Endothelial cell of umbilical vein (primary cell): ENCODE results near the gene ZCWPW2. TPM values are rescaled to one million over a fixed set of nuclear protein-coding genes. Genes with fewer than 3 reads are reported as not detected.

Experiments
- BruUV-seq: library from RNA; stranded (reverse); fragments of 400-500 nt; replicated peaks from 2 replicates; lab custom pipeline; 2021; lab: Mats Ljungman, UMichigan
- CTCF ChIA-PET: fragments of 300-600, 350-600 bp; sonication (Branson Sonifier 250); formaldehyde crosslinking; loops from one replicate; lab custom pipeline; 2021; ENCODE audit warnings: antibody characterized with exemption, inconsistent platforms; lab: Charles Lee
- POLR2A ChIA-PET: fragments of 300-600, 350-600 bp; sonication (Branson Sonifier 250); formaldehyde crosslinking; loops from one replicate; lab custom pipeline; 2021; ENCODE audit warnings: antibody characterized with exemption, inconsistent platforms; lab: Charles Lee
- DNase-seq: peaks from one replicate; pipeline ENCODE4 v3.0.0-alpha.2; 2011; ENCODE audit warnings: low read depth, low spot score
- FAIRE-seq: peaks from 2 replicates; lab custom pipeline; 2011; peaks lifted over from hg19 to GRCh38; lab: Jason Lieb, UNC
- H2AFZ ChIP-seq: 2 replicates; pipeline ENCODE4 v1.6.0; 2012; ENCODE audit warnings: low read depth, low read length, control low read depth, inconsistent platforms
- H3K27ac ChIP-seq: 2 replicates; pipeline ENCODE4 v1.5.1; 2011; ENCODE audit warnings: low read depth, mild to moderate bottlenecking, control low read depth, low read length, moderate library complexity; ENCODE audit not compliant: insufficient read depth
- H3K27me3 ChIP-seq, 2 experiments: 2 replicates each; pipeline versions ENCODE4 v1.6.0 to v1.6.1; 2011; ENCODE audit warnings: low read length in 2 of 2, mixed read lengths in 1 of 2; ENCODE audit not compliant: control insufficient read depth in 2 of 2, insufficient read depth in 2 of 2
- H3K36me3 ChIP-seq, 2 experiments: 2 replicates in 1 of 2; 3 replicates in 1 of 2; pipeline ENCODE4 v1.5.1; 2011; ENCODE audit warnings: low read length in 2 of 2, mild to moderate bottlenecking in 1 of 2, moderate library complexity in 1 of 2; ENCODE audit not compliant: control insufficient read depth in 2 of 2, insufficient read depth in 2 of 2; ENCODE audit errors: extremely low read depth in 1 of 2
- H3K4me1 ChIP-seq: 3 replicates; pipeline ENCODE4 v1.5.1; 2011; ENCODE audit warnings: mild to moderate bottlenecking, low read length; ENCODE audit not compliant: control insufficient read depth, insufficient read depth; ENCODE audit errors: extremely low read depth
- H3K4me2 ChIP-seq: 2 replicates; pipeline ENCODE4 v1.6.1; 2011; ENCODE audit warnings: low read length, control low read depth, mixed read lengths; ENCODE audit not compliant: insufficient read depth
- H3K4me3 ChIP-seq, 3 experiments: fragments of 200-600 bp in 1 of 3; sonication (generic), shearing (Covaris generic) in 1 of 3; replicated peaks in 1 of 3; 2 replicates each; pipeline ENCODE4 v1.5.1; 2011 to 2016; ENCODE audit warnings: control low read depth in 3 of 3, low read length in 3 of 3, mild to moderate bottlenecking in 2 of 3, inconsistent platforms in 1 of 3, low read depth in 1 of 3, moderate library complexity in 1 of 3; ENCODE audit not compliant: insufficient read depth in 1 of 3
- H3K79me2 ChIP-seq: 2 replicates; pipeline ENCODE4 v1.6.0; 2012; ENCODE audit warnings: low read length, inconsistent platforms; ENCODE audit not compliant: control insufficient read depth, insufficient read depth
- H3K9ac ChIP-seq: replicated peaks from 2 replicates; pipeline ENCODE3; 2011; ENCODE audit warnings: low read length, control low read depth; ENCODE audit not compliant: insufficient read depth; ENCODE audit errors: extremely low read depth
- H3K9me1 ChIP-seq: replicated peaks from 3 replicates; pipeline ENCODE4 v1.6.0; 2011; ENCODE audit warnings: mild to moderate bottlenecking, low read length; ENCODE audit not compliant: control insufficient read depth, insufficient read depth; ENCODE audit errors: extremely low read depth
- H3K9me3 ChIP-seq: replicated peaks from 2 replicates; pipeline ENCODE4 v1.5.1; 2012; ENCODE audit warnings: low read length, inconsistent platforms; ENCODE audit not compliant: control insufficient read depth, insufficient read depth
- H4K20me1 ChIP-seq: replicated peaks from 2 replicates; pipeline ENCODE3; 2011; ENCODE audit warnings: mild to moderate bottlenecking, low read length; ENCODE audit not compliant: control insufficient read depth, insufficient read depth; ENCODE audit errors: extremely low read depth
- EZH2 ChIP-seq: IDR thresholded peaks from 2 replicates; pipeline ENCODE4 v1.6.1; 2012; ENCODE audit warnings: borderline replicate concordance, low read depth, mild to moderate bottlenecking, moderate library complexity, low read length, inconsistent platforms; ENCODE audit not compliant: severe bottlenecking
- FOS ChIP-seq: IDR thresholded peaks from 2 replicates; pipeline ENCODE4 v1.6.1; 2011; ENCODE audit warnings: mild to moderate bottlenecking, low read length, moderate library complexity, borderline replicate concordance; ENCODE audit not compliant: insufficient read depth
- GATA2 ChIP-seq: IDR thresholded peaks from 2 replicates; pipeline ENCODE4 v1.7.0; 2011; ENCODE audit warnings: low read depth, mild to moderate bottlenecking, moderate library complexity, mixed read lengths, low read length; ENCODE audit not compliant: insufficient read length, insufficient read depth
- JUN ChIP-seq: IDR thresholded peaks from 2 replicates; pipeline ENCODE4 v1.6.1; 2011; ENCODE audit warnings: borderline replicate concordance, low read depth; ENCODE audit not compliant: insufficient read length, insufficient read depth
- MYC ChIP-seq: IDR thresholded peaks from one replicate; pipeline ENCODE4 v1.6.1; 2011; ENCODE audit warnings: mild to moderate bottlenecking, low read depth, low read length
- POLR2A ChIP-seq: IDR thresholded peaks from 2 replicates; pipeline ENCODE4 v1.6.1; 2012; ENCODE audit warnings: low read depth, mild to moderate bottlenecking, control low read depth, low read length
- POLR2AphosphoS5 ChIP-seq: IDR thresholded peaks from 2 replicates; pipeline ENCODE4 v1.6.1; 2012; ENCODE audit warnings: low read depth, mild to moderate bottlenecking, control low read depth, low read length, moderate library complexity; ENCODE audit not compliant: insufficient read depth
- dilution Hi-C: fragments of 300-500 bp; cut with MboI; formaldehyde crosslinking; loops from one replicate; pipeline ENCODE4 v1.15.0; 2019; ENCODE audit warnings: low sequenced_read_pairs; ENCODE audit not compliant: extremely low pct_ligation_motif_present
- intact Hi-C: fragments of 100-400 bp; cut with micrococcal nuclease; formaldehyde crosslinking; loops from one replicate; pipeline ENCODE4 v1.10.0; 2022
- polyA plus RNA-seq, 4 experiments: library from polyadenylated mRNA; depleted of rRNA in 3 of 4; stranded (reverse) in 3 of 4; unstranded in 1 of 4; fragments of >200 nt; gene quantifications; 2 replicates each; pipeline versions ENCODE4 v1.2.1 to v1.2.3, GENCODE V29; 2011 to 2012; ENCODE audit warnings: missing spikeins in 1 of 4
- total RNA-seq: library from RNA; stranded (reverse); gene quantifications from 2 replicates; pipeline ENCODE4 v1.2.3, GENCODE V29; 2021
- TF ChIP-seq, protein P1 (sequence below), 2 donors: IDR thresholded peaks; 1 replicate in 1 of 2; 2 replicates in 1 of 2; pipeline ENCODE4 v1.5.1; 2011; ENCODE audit warnings: low read length in 2 of 2, mild to moderate bottlenecking in 2 of 2, moderate library complexity in 2 of 2, control low read depth in 1 of 2, inconsistent platforms in 1 of 2, low read depth in 1 of 2; ENCODE audit not compliant: insufficient read depth in 1 of 2; ENCODE audit errors: extremely low read depth in 1 of 2
- TF ChIP-seq, protein P2 (sequence below): IDR thresholded peaks from 2 replicates; pipeline ENCODE4 v1.6.1; 2011; ENCODE audit not compliant: insufficient read depth, insufficient read length

The ZCWPW2 gene
- total and polyA plus RNA-seq, 2 donors (not counting 3 experiments of a cell fraction or from before 2014, with no cell fraction given): 0.04 to 0.40 TPM

DNA sequence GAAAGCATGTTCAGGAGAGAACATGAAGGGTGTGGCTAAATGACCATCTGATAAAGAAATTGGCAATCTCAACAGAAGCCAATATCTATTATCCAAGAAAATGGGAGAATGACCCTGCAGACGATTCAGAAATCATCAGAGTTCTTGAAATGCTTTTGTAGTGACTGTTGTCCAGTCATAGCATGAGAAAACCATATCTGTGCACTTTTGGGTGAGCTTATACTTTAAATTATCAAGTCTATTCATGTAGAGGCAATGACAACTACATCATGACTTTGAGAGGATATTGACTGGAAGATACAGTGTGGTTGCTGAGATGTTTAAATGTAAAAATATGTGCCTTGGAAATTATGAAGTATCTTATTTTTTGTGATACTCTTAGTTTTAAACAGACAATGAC, 57.7 kb downstream of the ZCWPW2 start:
- Histone ChIP-seq H3K4me1 (no peaks in the 10 kb centered on the region), H3K4me3 (no peak overlapping the region), H3K4me2 (no peak overlapping the region), H3K27ac (no peak overlapping the region), H3K9me3 (no peaks in the 10 kb centered on the region), H3K36me3 (no peaks in the 10 kb centered on the region), H3K79me2 (no peaks in the 10 kb centered on the region), H2AFZ (no peak overlapping the region), H3K9ac (no peak overlapping the region), H3K9me1 (no peaks in the 10 kb centered on the region), H3K27me3 (no peaks in the 10 kb centered on the region), H4K20me1 (no peaks in the 10 kb centered on the region)
- intact Hi-C loops (no loop called here), dilution Hi-C loops (no loop called here)
- DNase-seq (no peak), FAIRE-seq (no peak)
- POLR2A ChIA-PET: no interaction called here
- TF ChIP-seq POLR2AphosphoS5 (no peak), JUN (no peak), MYC (no peak), FOS (no peak)
- TF ChIP-seq, protein P1, sequence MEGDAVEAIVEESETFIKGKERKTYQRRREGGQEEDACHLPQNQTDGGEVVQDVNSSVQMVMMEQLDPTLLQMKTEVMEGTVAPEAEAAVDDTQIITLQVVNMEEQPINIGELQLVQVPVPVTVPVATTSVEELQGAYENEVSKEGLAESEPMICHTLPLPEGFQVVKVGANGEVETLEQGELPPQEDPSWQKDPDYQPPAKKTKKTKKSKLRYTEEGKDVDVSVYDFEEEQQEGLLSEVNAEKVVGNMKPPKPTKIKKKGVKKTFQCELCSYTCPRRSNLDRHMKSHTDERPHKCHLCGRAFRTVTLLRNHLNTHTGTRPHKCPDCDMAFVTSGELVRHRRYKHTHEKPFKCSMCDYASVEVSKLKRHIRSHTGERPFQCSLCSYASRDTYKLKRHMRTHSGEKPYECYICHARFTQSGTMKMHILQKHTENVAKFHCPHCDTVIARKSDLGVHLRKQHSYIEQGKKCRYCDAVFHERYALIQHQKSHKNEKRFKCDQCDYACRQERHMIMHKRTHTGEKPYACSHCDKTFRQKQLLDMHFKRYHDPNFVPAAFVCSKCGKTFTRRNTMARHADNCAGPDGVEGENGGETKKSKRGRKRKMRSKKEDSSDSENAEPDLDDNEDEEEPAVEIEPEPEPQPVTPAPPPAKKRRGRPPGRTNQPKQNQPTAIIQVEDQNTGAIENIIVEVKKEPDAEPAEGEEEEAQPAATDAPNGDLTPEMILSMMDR (IDR thresholded peaks at IDR 0.05; ENCODE audit: extremely low read depth in 1 of 2, insufficient read depth in 1 of 2, low read depth in 1 of 2, low read length in 2 of 2): no peak
- CTCF ChIA-PET: no interaction called here
- no TSS peak for BruUV-seq

DNA sequence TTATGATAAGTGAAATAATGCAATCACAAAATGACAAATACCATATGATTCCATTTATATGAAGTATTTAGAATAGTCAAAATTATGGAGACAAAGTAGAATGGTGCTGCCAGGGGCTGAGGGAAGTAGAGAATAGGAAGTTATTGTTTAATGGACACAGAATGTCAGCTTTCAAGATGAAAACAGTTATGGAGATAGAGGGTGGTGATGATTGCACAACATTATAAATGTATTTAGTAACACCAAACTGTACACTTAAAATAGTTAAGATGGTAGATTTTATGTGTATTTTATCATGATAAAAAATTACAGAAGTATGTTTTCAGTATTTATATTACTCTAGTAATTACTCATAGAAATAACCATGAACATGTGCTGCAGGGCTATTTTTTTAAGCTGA, 100.9 kb downstream of the ZCWPW2 start:
- TF ChIP-seq GATA2: no peak
- TF ChIP-seq MYC: no peak
- TF ChIP-seq, protein P1 (IDR thresholded peaks at IDR 0.05; ENCODE audit: extremely low read depth in 1 of 2, insufficient read depth in 1 of 2, low read depth in 1 of 2, low read length in 2 of 2): no peak
- TF ChIP-seq POLR2A: no peak
- no peak for TF ChIP-seq EZH2
- TF ChIP-seq, protein P2, sequence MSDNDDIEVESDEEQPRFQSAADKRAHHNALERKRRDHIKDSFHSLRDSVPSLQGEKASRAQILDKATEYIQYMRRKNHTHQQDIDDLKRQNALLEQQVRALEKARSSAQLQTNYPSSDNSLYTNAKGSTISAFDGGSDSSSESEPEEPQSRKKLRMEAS: no peak
- no peak for TF ChIP-seq JUN
- no peak for TF ChIP-seq FOS
- no peak for TF ChIP-seq POLR2AphosphoS5
- H3K4me2 ChIP-seq: no peak overlapping the region
- no peaks in the 10 kb centered on the region for H3K36me3 ChIP-seq
- H3K27ac ChIP-seq: no peak overlapping the region
- dilution Hi-C loops: no loop called here
- no peaks in the 10 kb centered on the region for H3K9me3 ChIP-seq
- DNase-seq (no peak), FAIRE-seq (no peak)
- H3K79me2 ChIP-seq: no peaks in the 10 kb centered on the region
- ChIA-PET POLR2A (no interaction called here), CTCF (no interaction called here)
- H3K4me3 ChIP-seq: no peak overlapping the region
- H3K9me1 ChIP-seq: no peaks in the 10 kb centered on the region
- no peak overlapping the region for H3K9ac ChIP-seq
- no peaks in the 10 kb centered on the region for H3K4me1 ChIP-seq
- no peaks in the 10 kb centered on the region for H4K20me1 ChIP-seq
- no peaks in the 10 kb centered on the region for H3K27me3 ChIP-seq
- no peak overlapping the region for H2AFZ ChIP-seq
- no TSS peak for BruUV-seq
- intact Hi-C loops: no loop called here
